HEK293 (cell line): ENCODE measurements around the gene SDCBP2.

Experiments used
- CTCF ChIA-PET: fragments of 350-600 bp; formaldehyde crosslinking; extraction: SDS; loops from one replicate; lab custom pipeline; 2021; ENCODE audit warnings: antibody characterized with exemption; lab: Yijun Ruan, JAX
- POLR2A ChIA-PET: fragments of 300-600 bp; formaldehyde crosslinking; extraction: SDS; loops from one replicate; lab custom pipeline; 2020; ENCODE audit warnings: antibody characterized with exemption, inconsistent platforms; lab: Yijun Ruan, JAX
- H3K27ac ChIP-seq: fragments of 200-500 bp; sonication (Bioruptor generic); 2 replicates; pipeline ENCODE4 v1.5.1; 2014; ENCODE audit warnings: low read depth, low read length, control low read depth, inconsistent platforms; ENCODE audit errors: extremely low read depth
- H3K36me3 ChIP-seq, 2 experiments: fragments of 200-500 bp in 1 of 2; sonication (Bioruptor generic) in 1 of 2; 1 replicate in 1 of 2; 2 replicates in 1 of 2; pipeline ENCODE4 v1.5.1; 2014 to 2017; ENCODE audit warnings: inconsistent platforms in 2 of 2, low read length in 2 of 2; ENCODE audit not compliant: control insufficient read depth in 2 of 2, insufficient read depth in 1 of 2
- H3K4me1 ChIP-seq: fragments of 200-500 bp; sonication (Bioruptor generic); 2 replicates; pipeline ENCODE4 v1.5.1; 2014; ENCODE audit warnings: mild to moderate bottlenecking, low read length, inconsistent platforms; ENCODE audit not compliant: control insufficient read depth, insufficient read depth
- H3K4me3 ChIP-seq: 2 replicates; pipeline ENCODE4 v1.5.1; 2011; ENCODE audit warnings: low read depth, mild to moderate bottlenecking, control low read depth, low read length, moderate library complexity
- H3K9me3 ChIP-seq: fragments of 200-500 bp; sonication (Bioruptor generic); 2 replicates; pipeline ENCODE4 v1.5.1; 2014; ENCODE audit warnings: low read depth, low read length, inconsistent platforms; ENCODE audit not compliant: control insufficient read depth, insufficient read depth
- FEZF1 ChIP-seq: fragments of 450-650 bp; formaldehyde crosslinking; IDR thresholded peaks from 2 replicates; pipeline ENCODE4 v1.5.1; 2016; ENCODE audit warnings: missing biosample characterization, missing genetic modification characterization
- GLI4 ChIP-seq: fragments of 450-650 bp; formaldehyde crosslinking; IDR thresholded peaks from 2 replicates; pipeline ENCODE4 v1.5.1; 2016; ENCODE audit warnings: missing biosample characterization, missing genetic modification characterization
- KLF10 ChIP-seq: fragments of 450-650 bp; IDR thresholded peaks from 2 replicates; pipeline ENCODE4 v1.5.1; 2018; ENCODE audit warnings: missing biosample characterization, mild to moderate bottlenecking, missing genetic modification characterization
- PRDM4 ChIP-seq: fragments of 450-650 bp; formaldehyde crosslinking; IDR thresholded peaks from 2 replicates; pipeline ENCODE4 v1.5.1; 2017; ENCODE audit warnings: missing biosample characterization, missing genetic modification characterization
- PRDM6 ChIP-seq: fragments of 450-650 bp; formaldehyde crosslinking; IDR thresholded peaks from 2 replicates; pipeline ENCODE4 v1.5.1; 2017; ENCODE audit warnings: missing biosample characterization, missing genetic modification characterization
- WT1 ChIP-seq: fragments of 450-650 bp; formaldehyde crosslinking; IDR thresholded peaks from 2 replicates; pipeline ENCODE4 v1.5.1; 2016; ENCODE audit warnings: missing biosample characterization, missing genetic modification characterization
- ZBTB1 ChIP-seq: fragments of 450-650 bp; formaldehyde crosslinking; IDR thresholded peaks from 2 replicates; pipeline ENCODE4 v1.5.1; 2016; ENCODE audit warnings: missing biosample characterization, missing genetic modification characterization
- ZBTB8A ChIP-seq: fragments of 450-650 bp; formaldehyde crosslinking; IDR thresholded peaks from 2 replicates; pipeline ENCODE4 v1.5.1; 2016; ENCODE audit warnings: missing biosample characterization, missing genetic modification characterization
- ZFP3 ChIP-seq: fragments of 450-650 bp; formaldehyde crosslinking; IDR thresholded peaks from 2 replicates; pipeline ENCODE4 v1.5.1; 2016; ENCODE audit warnings: low read depth, missing biosample characterization, missing genetic modification characterization
- ZNF292 ChIP-seq: fragments of 450-650 bp; formaldehyde crosslinking; IDR thresholded peaks from 2 replicates; pipeline ENCODE4 v1.5.1; 2016; ENCODE audit warnings: low read depth, missing biosample characterization, missing genetic modification characterization, borderline replicate concordance
- ZNF433 ChIP-seq: fragments of 450-650 bp; formaldehyde crosslinking; IDR thresholded peaks from 2 replicates; pipeline ENCODE4 v1.5.1; 2016; ENCODE audit warnings: missing biosample characterization, missing genetic modification characterization, low read depth
- ZNF610 ChIP-seq: fragments of 450-650 bp; formaldehyde crosslinking; IDR thresholded peaks from 2 replicates; pipeline ENCODE4 v1.5.1; 2016; ENCODE audit warnings: missing biosample characterization, missing genetic modification characterization, borderline replicate concordance
- ZNF645 ChIP-seq: fragments of 450-650 bp; formaldehyde crosslinking; IDR thresholded peaks from 2 replicates; pipeline ENCODE4; 2016; ENCODE audit warnings: missing biosample characterization, missing genetic modification characterization
- ZSCAN30 ChIP-seq: fragments of 450-650 bp; IDR thresholded peaks from 2 replicates; pipeline ENCODE4 v1.5.1; 2018; ENCODE audit warnings: missing biosample characterization, mild to moderate bottlenecking, missing genetic modification characterization, moderate library complexity
- ZSCAN4 ChIP-seq: fragments of 450-650 bp; formaldehyde crosslinking; IDR thresholded peaks from 2 replicates; pipeline ENCODE4 v1.5.1; 2017; ENCODE audit warnings: missing biosample characterization, missing genetic modification characterization

The SDCBP2 gene

GRCh38 chr20:1292620-1293019 lies 36.3 kb downstream of the SDCBP2 start:
- CTCF ChIA-PET: no interaction called here
- TF ChIP-seq ZFP3 (tag by site-specific recombination): peak; percentile 71
- no peak for TF ChIP-seq ZNF292
- TF ChIP-seq GLI4 (tag by site-specific recombination): no peak
- Histone ChIP-seq H3K9me3 (no peaks in the 10 kb centered on the region), H3K27ac (no peak overlapping the region), H3K4me3 (no peak overlapping the region), H3K4me1 (no peaks in the 10 kb centered on the region), H3K36me3 (peaks cover 0 to 3% of the 10 kb centered on the region in 2 experiments; a peak in 1 of 3 replicates)
- POLR2A ChIA-PET: interaction anchor here (1.6 kb wide), 1 partner anchor 27 kb away, joined by 4 read pairs; the partner anchor contains the start of gene SNPH

GRCh38 chr20:1291191-1291741 lies 37.7 kb downstream of the SDCBP2 start:
- H3K4me1 ChIP-seq: no peaks in the 10 kb centered on the region
- POLR2A ChIA-PET: interaction anchor here (1.6 kb wide), 1 partner anchor 25 kb away, joined by 4 read pairs; the partner anchor contains the start of gene SNPH

GRCh38 chr20:1287787-1288569 lies 41.0 kb downstream of the SDCBP2 start:
- no peak overlapping the region for H3K27ac ChIP-seq
- H3K9me3 ChIP-seq: no peaks in the 10 kb centered on the region
- no peak overlapping the region for H3K4me3 ChIP-seq
- ChIA-PET CTCF (no interaction called here), POLR2A (no interaction called here)
- no peaks in the 10 kb centered on the region for H3K4me1 ChIP-seq
- no peaks in the 10 kb centered on the region for H3K36me3 ChIP-seq
- TF ChIP-seq PRDM6 (tag by site-specific recombination) (no peak), ZNF610 (tag by site-specific recombination) (no peak), ZSCAN4 (tag by site-specific recombination) (no peak), ZBTB8A (tag by site-specific recombination) (no peak), ZBTB1 (tag by site-specific recombination) (no peak), KLF10 (no peak), ZNF645 (tag by site-specific recombination) (no peak), FEZF1 (tag by site-specific recombination) (no peak), ZNF433 (no peak), ZFP3 (tag by site-specific recombination) (no peak), ZSCAN30 (tag by site-specific recombination) (no peak)

More at GRCh38 chr20:1291191-1291741, 37.7 kb downstream of the SDCBP2 start:
- H3K36me3 ChIP-seq: no peaks in the 10 kb centered on the region
- H3K27ac ChIP-seq: no peak overlapping the region
- no peaks in the 10 kb centered on the region for H3K9me3 ChIP-seq
- no peak overlapping the region for H3K4me3 ChIP-seq
- CTCF ChIA-PET: interaction anchor here (0.5 to 1.5 kb wide), 4 partner anchors 8 to 1397 kb away, joined by 3 to 5 read pairs (median 4); no protein-coding TSS in a partner anchor
- no peak for TF ChIP-seq WT1
- TF ChIP-seq PRDM4 (tag by site-specific recombination): no peak
- TF ChIP-seq, all 188 proteins: peak for 0
